Measurements from ENCODE around the gene SNX15.
A peak's percentile ranks its signal among the peaks of the same experiment; 100 is the strongest.
"Not testable (repeated sequence)": the region's sequence is repeated elsewhere in the genome, so short reads cannot be mapped to it uniquely, and the experiment has no call there.

Gene SNX15

DNA sequence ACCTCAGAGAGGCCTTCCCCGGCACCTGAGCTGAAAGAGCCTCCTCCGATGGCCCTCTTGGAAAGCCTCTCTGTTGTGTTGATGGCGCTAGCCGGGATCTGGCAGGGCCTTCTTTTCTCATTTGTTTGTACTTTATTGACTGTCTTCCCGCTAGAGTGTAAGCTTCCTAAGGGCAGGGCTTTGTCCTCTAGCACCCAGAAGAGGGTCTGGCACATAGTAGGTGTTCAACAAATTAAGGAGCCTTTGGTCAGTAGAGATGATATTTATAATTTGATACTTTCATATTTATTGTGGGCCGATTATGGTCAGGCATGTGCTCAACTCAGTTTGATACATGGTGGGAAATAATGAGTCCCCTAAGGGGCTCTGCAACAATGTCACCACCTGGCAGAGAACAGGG is 9.3 kb upstream of the SNX15 start:
- no peak for DNase-seq

DNA sequence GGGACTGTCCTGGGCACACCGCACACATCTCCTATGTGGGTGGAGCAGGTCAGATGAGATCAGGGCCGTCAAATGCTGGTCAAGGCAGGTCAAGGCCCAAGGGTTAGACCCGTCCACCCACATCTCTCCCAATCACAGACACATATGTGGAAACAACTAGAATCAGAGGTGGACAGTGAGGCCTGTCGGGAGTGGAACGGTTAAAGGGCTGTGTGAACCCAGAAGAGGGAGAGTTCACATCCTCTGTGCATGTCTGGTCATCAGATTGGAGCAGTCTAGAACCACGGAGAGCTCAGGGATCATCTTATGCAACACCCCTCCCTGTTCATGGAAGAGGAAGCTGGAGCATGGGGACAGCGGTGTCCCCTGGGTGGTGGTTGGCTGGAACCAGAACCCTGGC is 7.4 kb upstream of the SNX15 start:
- DNase-seq: no peak

DNA sequence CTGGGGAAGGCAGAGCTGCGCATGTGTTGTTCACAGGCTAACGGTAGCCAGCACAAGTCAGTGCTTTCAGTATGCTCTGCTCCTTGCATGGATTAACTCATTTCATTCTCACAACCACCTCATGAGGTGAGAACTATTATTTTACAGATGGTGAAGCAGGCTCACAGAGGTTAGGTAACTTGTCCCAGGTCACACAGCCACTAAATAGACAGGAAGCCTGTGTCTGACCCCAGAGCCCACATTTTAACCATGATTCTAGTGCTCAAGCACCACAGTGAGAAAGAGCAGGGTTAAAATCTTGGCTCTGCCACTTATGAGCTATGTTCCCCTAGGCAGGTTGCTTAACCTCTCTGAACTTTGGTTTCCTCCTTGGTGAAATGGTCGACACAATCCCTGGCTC is 6.2 kb upstream of the SNX15 start:
- no peak for DNase-seq

DNA sequence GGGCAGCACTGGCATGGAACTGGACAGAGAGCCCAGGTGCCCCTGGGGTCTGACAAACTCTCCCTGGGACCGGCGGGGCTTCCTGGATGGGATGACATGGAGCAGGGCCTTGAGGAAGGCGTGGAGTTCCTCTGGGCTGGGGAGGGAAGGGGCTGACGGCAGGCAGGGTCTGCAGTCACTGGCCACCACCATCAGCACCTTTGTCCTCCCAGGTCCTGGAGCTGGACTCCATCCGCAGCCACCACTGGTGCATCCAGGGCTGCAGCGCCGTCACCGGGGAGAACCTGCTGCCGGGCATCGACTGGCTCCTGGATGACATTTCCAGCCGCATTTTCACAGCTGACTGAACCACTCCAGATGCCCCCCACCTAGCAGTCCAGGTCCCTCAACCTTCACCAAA is 5.7 kb upstream of the SNX15 start:
- no peak for DNase-seq

DNA sequence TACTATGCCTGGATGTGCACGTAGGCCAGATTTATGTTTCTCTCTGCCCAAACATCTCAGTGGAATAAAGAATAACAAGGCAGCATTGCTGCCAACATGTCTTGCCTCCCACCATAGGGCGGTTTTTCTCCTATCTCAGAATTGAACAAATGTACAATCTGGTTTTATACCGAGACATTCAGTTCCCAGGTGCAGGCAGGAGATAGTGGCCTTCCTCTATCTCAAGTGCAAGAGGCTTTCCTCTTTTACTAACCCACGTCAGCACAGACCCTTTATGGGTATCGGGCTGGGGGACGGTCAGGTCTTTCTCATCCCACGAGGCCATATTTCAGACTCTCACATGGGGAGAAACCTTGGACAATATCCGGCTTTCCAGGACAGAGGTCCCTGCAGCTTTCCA is 3.7 kb upstream of the SNX15 start:
- DNase-seq: not testable (repeated sequence)

DNA sequence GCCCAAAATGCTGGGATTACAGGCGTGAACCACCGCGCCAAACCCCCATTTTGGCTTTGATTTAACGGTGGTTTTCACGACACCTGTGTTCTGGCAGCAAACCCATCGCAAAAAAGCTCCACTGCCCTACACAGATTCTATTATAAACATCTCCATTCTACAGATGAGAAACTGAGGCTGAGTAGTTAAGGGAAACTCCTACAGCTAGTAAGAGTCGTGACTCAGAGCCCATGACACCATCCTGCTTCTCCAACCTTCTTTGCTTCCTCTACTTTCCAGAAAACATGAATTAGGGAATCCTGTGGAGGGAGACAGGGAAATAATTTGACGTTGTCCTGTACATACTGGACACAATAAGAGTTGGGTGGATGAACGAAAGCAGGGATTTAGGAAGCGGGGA is 429 bp upstream of the SNX15 start:
- DNase-seq: no peak

DNA sequence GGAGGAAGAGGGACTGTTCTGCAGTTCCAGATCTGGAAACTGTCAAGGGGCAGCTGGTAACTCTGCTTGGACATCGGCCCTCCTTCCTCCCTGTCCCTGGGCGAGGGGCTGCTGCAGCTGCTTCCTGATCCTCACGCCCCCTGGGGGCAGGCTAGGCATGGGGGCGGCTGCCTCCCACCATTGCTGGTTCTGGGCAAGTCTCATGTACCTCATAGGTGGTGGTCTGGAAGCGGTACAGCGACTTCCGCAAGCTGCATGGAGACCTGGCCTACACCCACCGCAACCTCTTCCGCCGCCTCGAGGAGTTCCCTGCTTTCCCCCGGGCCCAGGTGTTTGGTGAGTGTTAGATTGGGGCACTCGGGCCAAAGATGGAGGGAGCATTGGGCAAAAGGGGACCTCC is 5.0 kb downstream of the SNX15 start:
- no peak for DNase-seq

DNA sequence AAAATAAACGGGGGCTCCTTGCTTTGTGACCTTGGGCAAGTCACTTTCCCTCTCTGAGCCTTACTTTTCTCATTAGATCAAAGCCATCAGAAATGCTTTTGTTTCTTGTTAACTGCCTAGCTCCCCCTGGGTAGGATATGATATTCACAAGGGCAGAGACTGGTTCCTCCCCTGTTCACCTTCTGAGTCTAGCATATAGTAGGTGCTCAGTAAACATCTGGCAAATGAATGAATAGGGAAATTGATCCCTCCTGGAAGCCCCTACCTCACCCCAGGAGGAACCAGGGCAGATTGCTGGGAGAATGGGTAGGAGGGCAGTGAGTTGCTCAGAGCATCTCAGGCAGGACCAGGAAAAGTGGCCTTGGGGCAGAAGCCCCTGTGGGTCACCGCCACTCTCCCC is 7.2 kb downstream of the SNX15 start:
- DNase-seq: no peak

DNA sequence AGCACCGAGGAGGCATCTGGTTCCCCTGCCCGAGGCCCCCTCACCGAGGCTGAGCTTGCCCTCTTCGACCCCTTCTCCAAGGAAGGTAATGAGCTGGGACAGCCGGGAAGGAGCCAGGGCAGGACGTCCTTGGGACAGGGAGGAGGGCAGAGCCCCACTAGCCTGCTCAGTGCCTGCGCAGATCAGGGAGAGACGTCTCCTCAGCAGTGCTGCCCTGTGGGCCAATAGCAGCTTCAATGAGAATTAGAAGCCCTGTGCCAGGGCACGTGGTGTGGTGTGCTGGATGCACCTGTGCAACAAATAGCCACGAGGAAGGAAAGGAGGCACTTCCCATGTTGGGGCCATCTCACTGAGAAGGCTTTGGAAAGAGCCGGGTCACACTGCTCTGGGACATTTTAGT is 8.3 kb downstream of the SNX15 start:
- DNase-seq: no peak

DNA sequence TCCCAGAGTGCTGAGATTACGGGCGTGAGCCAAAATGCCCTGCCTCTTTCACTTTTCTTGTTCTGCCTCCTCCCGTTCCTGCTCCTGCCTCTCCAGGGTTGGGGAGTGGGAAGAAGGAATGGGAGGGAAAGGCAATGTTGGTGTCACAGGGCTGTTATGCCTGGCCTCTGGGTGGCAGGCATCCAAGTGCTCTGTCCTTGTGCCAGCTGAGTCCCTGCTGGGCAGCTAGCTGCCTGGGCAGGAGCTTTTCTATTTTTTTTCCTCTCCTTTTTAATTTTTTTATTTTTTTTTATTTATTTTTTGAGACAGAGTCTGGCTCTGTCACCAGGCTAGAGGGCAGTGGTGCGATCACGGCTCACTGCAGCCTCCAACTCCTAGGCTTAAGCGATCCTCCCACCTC is 9.7 kb downstream of the SNX15 start:
- DNase-seq: no peak

DNA sequence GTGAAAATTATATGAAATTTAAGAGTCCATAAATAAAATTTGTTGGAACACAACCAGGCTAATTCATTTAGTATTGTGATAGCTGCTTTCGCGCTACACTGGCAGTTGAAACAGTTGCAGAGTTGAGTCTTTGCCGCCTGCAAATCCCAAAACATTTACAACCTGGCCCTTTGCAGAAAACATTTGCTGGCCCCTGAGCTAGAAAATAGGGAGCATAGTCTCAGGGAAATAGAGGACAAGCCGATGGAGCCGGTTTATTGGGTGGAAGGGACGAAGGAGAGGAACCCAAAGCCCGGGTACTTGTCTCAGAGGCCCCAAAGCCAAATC is 13.2 kb downstream of the SNX15 start:
- no peak for DNase-seq

DNA sequence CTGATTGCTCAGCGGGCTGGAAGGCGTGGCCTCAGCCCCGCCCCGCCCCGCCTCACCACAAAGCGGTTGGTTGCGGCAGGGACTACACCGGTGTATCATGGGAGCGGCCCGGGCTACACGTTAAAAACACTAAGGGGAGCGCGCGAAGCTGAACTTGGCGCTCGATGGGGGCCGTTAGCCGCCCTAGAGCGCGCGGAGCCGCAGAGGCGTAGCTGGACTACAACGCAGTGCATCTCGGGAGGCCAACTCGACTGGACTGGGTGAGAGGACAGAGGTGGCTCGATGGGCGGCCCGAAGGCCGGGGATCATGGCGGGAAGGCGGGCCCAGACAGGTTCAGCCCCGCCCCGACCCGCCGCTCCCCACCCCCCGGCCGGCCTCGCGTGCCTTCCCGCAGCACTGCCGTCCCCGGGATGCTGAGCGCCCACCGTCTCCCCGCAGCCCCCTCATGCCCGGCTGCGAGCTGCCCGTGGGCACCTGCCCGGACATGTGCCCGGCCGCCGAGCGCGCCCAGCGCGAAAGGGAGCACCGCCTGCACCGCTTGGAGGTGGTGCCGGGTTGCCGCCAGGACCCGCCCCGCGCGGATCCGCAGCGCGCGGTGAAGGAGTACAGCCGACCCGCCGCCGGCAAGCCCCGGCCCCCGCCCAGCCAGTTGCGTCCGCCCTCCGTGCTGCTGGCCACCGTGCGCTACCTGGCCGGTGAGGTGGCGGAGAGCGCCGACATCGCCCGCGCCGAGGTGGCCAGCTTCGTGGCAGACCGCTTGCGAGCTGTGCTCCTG is 13.8 kb downstream of the SNX15 start, which contains the start of gene SAC3D1:
Gene SAC3D1 (plus strand): TSS at position 364 of the 776 bp plus-strand sequence. CDS start 83 bp downstream, at position 447.
- peak; percentile 91 for DNase-seq

DNA sequence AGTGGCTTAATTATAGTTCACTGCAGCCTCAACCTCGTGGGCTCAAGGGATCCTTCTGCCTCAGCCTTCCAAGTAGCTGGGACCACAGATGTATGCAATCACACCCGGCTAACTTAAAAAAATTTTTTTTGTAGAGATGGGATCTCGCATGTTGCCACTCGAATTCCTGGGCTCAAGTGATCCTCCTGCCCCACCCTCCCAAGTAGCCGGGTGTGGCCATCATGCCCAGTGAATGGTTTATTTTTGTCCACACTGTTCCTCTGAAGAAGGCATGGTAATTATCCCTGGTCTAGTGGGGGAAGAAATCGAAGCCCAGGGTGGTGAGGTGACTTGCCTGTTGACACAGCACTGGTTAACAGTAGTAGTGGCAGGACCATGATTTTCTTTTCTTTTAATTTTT is 15.7 kb downstream of the SNX15 start:
- no peak for DNase-seq

DNA sequence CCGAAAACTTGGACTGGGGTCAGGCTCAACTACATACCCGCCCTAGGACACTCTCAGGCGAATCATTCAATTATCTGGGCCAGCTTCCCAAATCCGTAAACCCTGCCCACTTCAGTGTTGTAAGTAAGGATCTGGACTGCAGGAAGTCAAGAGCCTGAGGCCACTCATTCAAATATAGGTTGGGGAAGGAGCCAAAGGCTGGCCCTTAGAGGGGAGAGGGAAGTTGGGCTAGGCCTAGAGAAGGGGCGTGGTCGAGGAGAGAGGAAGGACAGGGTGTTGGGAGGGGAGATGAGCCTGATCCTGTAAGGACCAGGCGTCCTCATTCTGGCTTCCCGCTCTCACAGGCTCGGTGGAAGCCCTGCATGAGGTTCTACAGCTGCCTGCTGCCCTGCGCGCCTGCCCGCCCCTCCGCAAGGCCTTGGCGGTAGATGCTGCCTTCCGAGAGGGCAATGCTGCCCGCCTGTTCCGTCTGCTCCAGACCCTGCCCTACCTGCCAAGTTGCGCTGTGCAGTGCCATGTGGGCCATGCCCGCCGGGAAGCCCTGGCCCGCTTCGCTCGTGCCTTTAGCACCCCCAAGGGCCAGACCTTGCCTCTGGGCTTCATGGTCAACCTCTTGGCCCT is 16.8 kb downstream of the SNX15 start:
- DNase-seq: no peak

DNA sequence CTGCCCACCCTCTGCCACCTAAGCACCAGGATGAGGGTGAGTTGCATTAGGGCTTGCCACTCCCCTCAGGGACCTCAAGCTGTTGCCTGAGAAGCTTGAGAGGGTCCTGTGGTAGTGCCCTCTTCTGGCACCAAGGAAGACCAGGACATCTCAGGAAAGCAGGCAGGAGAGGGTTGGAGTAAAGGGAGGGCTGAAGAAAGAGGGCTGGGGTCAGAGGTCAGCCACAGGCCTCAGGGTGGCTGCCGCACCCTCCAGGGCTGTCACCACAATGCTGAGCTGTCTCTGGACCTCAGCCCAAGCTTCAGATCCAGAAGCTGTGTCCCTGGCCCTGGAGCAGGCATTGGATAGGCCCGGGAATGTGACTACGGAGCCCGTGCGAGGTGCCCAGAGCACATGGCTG is 17.8 kb downstream of the SNX15 start:
- DNase-seq: no peak

DNA sequence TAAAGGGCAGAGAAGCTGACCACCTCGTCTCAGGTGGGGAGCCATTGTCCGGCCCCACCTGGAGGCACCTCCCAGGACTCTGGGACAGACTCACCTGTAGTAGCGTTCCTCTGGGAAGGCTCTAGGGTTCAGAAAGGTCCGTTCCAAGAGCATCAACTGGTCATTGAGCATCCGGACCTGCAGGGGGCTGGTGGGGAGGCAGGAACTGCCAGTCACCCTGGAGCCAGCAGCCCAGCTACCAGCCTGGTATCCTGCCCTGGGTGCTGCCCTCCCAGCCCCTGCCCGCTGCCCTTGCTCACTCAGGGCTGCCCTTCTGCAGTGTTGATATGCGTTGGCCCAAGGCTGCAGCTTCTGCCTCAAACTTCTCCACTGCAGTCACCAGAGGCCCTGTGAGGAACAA is 18.5 kb downstream of the SNX15 start:
- DNase-seq: no peak

DNA sequence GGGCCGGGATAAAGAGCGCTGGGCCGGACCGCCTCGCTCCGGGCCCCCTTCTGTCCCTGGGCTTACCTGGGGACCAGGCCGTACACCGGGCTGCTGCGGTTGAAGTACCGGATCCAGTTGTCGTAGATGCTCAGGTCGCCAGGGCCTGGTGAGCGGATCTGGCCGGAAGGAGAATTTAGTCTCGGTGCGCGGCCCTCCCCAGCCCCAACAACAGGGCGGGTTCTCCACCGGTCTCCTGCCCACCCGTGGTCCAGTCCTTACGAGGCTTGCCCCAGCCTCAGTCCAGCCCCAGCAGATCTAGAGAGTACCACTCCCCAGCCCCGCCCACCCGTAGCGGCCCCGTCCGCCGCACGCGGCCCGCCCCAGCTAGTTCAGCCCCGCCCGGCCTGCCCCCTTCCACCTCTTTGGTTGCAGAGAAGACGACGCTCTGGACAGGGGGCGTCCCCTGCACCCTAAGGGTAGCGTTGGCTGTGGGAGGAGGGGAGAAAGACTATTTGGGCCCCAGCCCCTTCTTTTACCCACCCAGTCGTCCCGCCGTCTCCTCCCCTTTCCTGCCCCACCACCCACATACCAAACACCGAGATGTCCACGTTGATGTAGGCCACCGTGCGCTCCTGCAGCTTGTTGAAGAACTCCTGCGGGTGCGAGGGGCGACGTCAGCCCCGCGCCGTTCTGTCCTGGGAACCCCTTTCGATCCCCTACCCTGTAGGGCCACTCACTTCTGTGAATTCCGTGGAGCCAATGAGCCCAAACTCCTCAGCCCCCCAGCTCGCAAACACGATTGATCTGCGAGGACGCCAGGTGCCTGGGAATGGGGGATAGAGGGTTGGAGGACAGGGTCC is 20.6 kb downstream of the SNX15 start:
- DNase-seq: no peak

DNA sequence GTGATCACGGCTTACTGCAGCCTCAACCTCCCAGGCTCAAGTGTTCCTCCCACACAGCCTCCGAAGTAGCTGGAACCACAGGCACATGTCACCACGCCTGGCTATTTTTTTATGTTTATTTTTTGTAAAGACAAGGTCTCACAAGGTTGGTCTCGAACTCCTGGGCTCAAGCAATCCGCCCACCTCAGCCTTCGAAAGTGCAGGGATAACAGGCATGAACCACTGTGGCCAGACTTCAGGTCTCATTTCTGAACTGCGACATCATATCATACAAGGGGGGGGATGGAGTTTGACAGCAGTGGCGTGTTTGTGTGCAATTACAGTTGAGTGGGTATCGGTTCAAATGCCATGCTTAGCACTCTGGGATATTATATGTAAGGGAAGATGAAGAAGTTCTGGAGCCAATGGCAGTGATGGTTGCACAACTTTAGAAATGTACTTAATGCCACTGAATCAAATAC is 24.2 kb downstream of the SNX15 start:
- DNase-seq: no peak

DNA sequence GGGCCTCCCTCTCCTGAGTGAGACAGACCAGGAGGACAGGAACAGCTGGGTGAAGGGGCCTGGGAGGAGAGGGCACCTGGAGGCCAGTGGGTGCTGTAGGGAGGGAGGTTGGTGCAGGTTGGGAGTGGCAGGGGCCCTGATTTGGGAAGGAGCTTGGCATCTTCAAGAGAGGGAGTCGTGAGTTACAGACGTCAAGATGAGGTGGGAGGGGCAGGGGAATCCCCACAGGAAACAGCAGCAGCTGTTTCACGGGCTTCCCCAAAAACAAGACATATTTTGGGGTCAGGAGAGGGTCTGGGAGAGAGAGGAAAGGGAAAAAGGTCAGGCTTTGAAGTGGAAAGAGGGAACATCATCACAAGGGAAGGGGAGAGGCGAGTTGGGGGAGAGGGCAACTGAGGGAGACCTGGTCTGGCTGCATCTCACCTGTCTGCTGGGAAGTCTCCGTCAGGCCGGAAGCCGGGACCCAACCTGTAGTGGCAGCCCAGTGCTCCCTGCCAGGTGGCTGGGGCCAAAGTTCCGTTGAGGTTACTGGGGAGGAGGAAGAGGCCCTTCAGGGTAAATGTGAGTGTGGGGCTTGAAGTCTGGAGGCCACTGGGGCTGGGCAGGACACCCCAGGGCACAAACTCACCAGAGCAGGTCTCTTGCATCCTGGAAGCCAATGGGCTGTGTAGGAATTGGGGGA is 26.7 kb downstream of the SNX15 start:
- DNase-seq: no peak

DNA sequence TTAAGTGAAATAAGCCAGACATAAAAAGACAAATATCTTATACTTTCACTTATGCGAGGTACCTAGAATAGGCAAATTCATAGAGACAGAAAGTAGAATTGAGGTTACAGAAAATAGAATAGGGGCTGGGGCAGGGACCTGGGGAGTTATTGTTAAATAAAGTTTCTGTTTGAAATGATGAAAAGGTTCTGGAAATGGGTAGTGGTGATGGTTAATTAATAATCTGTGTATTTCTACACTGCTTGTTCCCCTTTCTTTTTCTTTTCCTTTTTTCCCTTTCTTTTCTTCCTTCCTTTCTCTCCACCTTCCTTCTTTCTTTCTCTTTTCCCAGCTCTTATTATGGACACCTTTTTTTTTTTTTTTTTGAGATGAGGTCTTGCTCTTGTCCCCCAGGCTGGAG is 28.3 kb downstream of the SNX15 start:
- DNase-seq: no peak

DNA sequence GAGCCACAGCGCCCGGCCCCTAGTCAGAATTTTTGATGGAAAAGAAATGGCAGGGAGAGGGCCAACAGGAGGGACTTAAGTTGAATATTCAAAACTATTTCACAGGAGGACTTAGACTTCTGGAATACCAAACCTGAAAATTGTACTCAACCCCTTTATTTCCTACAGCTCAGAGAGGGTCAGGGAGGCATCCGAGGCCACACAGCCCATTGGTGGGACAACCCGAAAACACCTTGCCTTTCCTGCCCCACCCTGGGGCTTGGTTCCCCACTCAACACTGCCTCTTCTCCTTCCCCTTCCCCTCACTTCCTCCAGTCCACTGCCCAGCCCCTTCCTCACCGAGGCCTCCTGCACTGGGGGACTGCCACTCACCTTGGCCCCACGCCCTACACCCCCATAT is 29.8 kb downstream of the SNX15 start:
- no peak for DNase-seq

DNA sequence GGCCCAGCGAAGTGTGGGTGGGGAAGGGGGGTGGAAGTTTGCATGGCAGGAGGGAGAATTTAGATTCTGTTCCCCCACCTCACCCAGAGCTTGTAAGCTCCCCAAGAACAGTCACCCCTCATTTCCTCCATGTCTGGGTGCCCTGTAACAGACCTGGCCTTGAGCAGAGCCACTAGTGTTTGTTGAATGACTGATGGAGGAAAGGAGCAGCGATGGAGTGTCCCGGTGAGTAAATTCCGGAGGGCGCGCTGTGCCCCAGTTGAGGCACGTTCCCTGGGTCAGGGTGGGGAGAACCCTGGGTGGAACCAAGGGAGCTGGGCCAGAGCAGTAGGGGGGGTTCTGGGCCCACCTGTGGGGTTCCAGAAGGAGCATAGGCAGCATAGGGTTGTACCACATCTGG is 30.3 kb downstream of the SNX15 start:
- DNase-seq: no peak

DNA sequence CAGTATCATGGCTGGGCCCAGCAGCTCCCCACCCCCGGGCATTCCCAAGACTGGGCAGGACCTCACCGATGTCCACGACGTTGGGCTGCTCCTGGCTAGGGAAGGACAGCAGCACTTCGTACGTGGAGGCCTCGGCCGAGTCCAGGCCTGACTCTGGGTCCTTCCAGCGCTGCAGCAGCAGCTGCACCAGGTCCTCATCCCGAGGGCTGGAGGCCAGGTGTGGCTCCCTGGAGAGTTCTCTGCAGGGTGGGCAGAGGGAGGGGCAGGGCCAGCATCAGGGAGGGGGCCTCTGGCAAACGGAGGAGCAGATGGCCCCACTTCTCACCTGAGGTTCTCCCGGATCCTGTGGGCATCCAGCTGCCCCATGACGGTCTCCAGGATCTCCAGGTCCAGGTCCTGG is 30.8 kb downstream of the SNX15 start:
- DNase-seq: no peak

All from NCI-H1694 treated with DMSO at 0.1 percent for 48 hours (cell line).